ENCODE results near the gene NCKAP5L.

GRCh38 chr12:49821373-49822287 is 6.6 kb downstream of the NCKAP5L start:
- TF ChIP-seq CTCF (IDR thresholded peaks at IDR 0.05; ENCODE audit: low read depth, low read length) (no peak), POLR2A (IDR thresholded peaks at IDR 0.05; ENCODE audit: extremely low read depth, insufficient read length) (no peak)

Data from NB4 (cell line).